ENCODE data around the gene ATP1A1.

GRCh38 chr1:116453481-116453880 is 80.4 kb downstream of the ATP1A1 start:
- TF ChIP-seq ZNF391 (tag by site-specific recombination; IDR thresholded peaks at IDR 0.05; ENCODE audit: borderline replicate concordance, low read depth) (no peak), CTCF (tag by site-specific recombination; IDR thresholded peaks at IDR 0.05) (no peak), ZNF645 (tag by site-specific recombination; IDR thresholded peaks at IDR 0.05) (no peak), ZNF133 (tag by site-specific recombination; IDR thresholded peaks at IDR 0.05) (no peak)
